NCI-H526 treated with DMSO at 0.1 percent for 48 hours (cell line): ENCODE data around the gene LCE3E.

Source experiments
- DNase-seq: peaks from one replicate; lab custom pipeline; 2025; lab: John Stamatoyannopoulos, UW

The LCE3E gene

GRCh38 chr1:152516082-152516481 lies 50.5 kb downstream of the LCE3E start:
- no peak for DNase-seq
